H1 (cell line): ENCODE measurements around the gene CMTR1. TPM values are rescaled to one million over a fixed set of nuclear protein-coding genes. Genes with fewer than 3 reads are reported as not detected.

Experiments used
- CTCF ChIA-PET: fragments of 300-600 bp; sonication (Branson Sonifier 250); formaldehyde crosslinking; loops from one replicate; lab custom pipeline; 2021; ENCODE audit not compliant: partially characterized antibody; lab: Charles Lee
- POLR2A ChIA-PET: fragments of 300-600 bp; sonication (Branson Sonifier 250); formaldehyde crosslinking; loops from one replicate; lab custom pipeline; 2021; ENCODE audit warnings: inconsistent platforms; ENCODE audit not compliant: partially characterized antibody; lab: Charles Lee
- DNase-seq, 2 experiments: peaks; one replicate each; pipeline versions ENCODE4 v3.0.0 to v3.0.0-alpha.2; 2010 to 2022; ENCODE audit warnings: low spot score in 2 of 2, low read depth in 1 of 2, mixed read lengths in 1 of 2
- FAIRE-seq: peaks from 2 replicates; lab custom pipeline; 2011; peaks lifted over from hg19 to GRCh38; lab: Jason Lieb, UNC
- H2AFZ ChIP-seq: 2 replicates; pipeline ENCODE4 v1.8.1; 2012; ENCODE audit warnings: low read length, inconsistent platforms
- H2AK5ac ChIP-seq: 2 replicates; pipeline ENCODE4 v1.6.1; 2013; ENCODE audit warnings: low read depth, low read length
- H2BK120ac ChIP-seq: replicated peaks from 2 replicates; pipeline ENCODE3; 2013; ENCODE audit warnings: low read depth, low read length, inconsistent platforms
- H2BK12ac ChIP-seq: 2 replicates; pipeline ENCODE4 v1.6.1; 2013; ENCODE audit warnings: low read depth, low read length
- H2BK15ac ChIP-seq: 2 replicates; pipeline ENCODE4 v1.6.1; 2013; ENCODE audit warnings: low read length
- H2BK20ac ChIP-seq: 2 replicates; pipeline ENCODE4 v1.6.1; 2013; ENCODE audit warnings: low read length
- H2BK5ac ChIP-seq: 2 replicates; pipeline ENCODE4 v1.6.1; 2013; ENCODE audit warnings: low read depth, low read length
- H3K14ac ChIP-seq: 2 replicates; pipeline ENCODE4 v1.6.1; 2013; ENCODE audit warnings: inconsistent platforms; ENCODE audit not compliant: insufficient read length
- H3K18ac ChIP-seq: 2 replicates; pipeline ENCODE4 v1.6.1; 2013; ENCODE audit warnings: low read length; ENCODE audit errors: extremely low read depth
- H3K23ac ChIP-seq: 2 replicates; pipeline ENCODE4 v1.6.1; 2013; ENCODE audit warnings: inconsistent platforms; ENCODE audit not compliant: insufficient read length
- H3K23me2 ChIP-seq: 2 replicates; pipeline ENCODE4 v1.6.1; 2013; ENCODE audit warnings: low read depth, low read length
- H3K27ac ChIP-seq: 2 replicates; pipeline ENCODE4 v1.6.1; 2011; ENCODE audit warnings: low read depth, low read length, inconsistent platforms
- H3K27me3 ChIP-seq, 4 experiments: replicated peaks in 1 of 4; 1 replicate in 1 of 4; 2 replicates in 3 of 4; pipeline versions ENCODE4 v1.6.1 to v1.8.1; 2011 to 2013; ENCODE audit warnings: low read length in 3 of 4, mild to moderate bottlenecking in 3 of 4, inconsistent platforms in 2 of 4, mixed read lengths in 2 of 4, moderate library complexity in 1 of 4; ENCODE audit not compliant: control insufficient read depth in 3 of 4, insufficient read depth in 3 of 4; ENCODE audit errors: extremely low read depth in 1 of 4
- H3K36me3 ChIP-seq, 4 experiments: 2 replicates each; pipeline versions ENCODE4 v1.6.1 to v1.8.1; 2011 to 2013; ENCODE audit warnings: mild to moderate bottlenecking in 4 of 4, low read length in 3 of 4, moderate library complexity in 2 of 4, control low read depth in 1 of 4, inconsistent platforms in 1 of 4; ENCODE audit not compliant: insufficient read depth in 4 of 4, control insufficient read depth in 2 of 4
- H3K4ac ChIP-seq: replicated peaks from 2 replicates; pipeline ENCODE3; 2013; ENCODE audit warnings: low read length, low read depth, mixed read lengths, inconsistent platforms; ENCODE audit not compliant: insufficient read length
- H3K4me1 ChIP-seq, 4 experiments: replicated peaks in 1 of 4; 1 replicate in 1 of 4; 2 replicates in 3 of 4; pipeline versions ENCODE4 v1.6.1 to v1.8.1; 2011 to 2013; ENCODE audit warnings: low read length in 3 of 4, inconsistent platforms in 2 of 4, mixed read lengths in 1 of 4; ENCODE audit not compliant: insufficient read depth in 4 of 4, control insufficient read depth in 3 of 4
- H3K4me2 ChIP-seq, 2 experiments: 2 replicates each; pipeline versions ENCODE4 v1.6.1 to v1.8.1; 2011 to 2013; ENCODE audit warnings: low read depth in 2 of 2, low read length in 2 of 2, control low read depth in 1 of 2, inconsistent platforms in 1 of 2, mild to moderate bottlenecking in 1 of 2; ENCODE audit not compliant: insufficient read depth in 1 of 2
- H3K4me3 ChIP-seq, 4 experiments: fragments of 200-600, 300-600 bp in 1 of 4; sonication (generic), shearing (Covaris generic), sonication (Bioruptor Twin) in 1 of 4; 2 replicates each; pipeline versions ENCODE4 v1.5.1 to v1.8.1; 2011 to 2016; ENCODE audit warnings: low read length in 4 of 4, low read depth in 3 of 4, control low read depth in 2 of 4, inconsistent platforms in 2 of 4, mild to moderate bottlenecking in 2 of 4, mixed read lengths in 1 of 4, moderate library complexity in 1 of 4; ENCODE audit not compliant: insufficient read depth in 2 of 4; ENCODE audit errors: extremely low read depth in 1 of 4
- H3K56ac ChIP-seq: replicated peaks from 2 replicates; pipeline ENCODE3; 2013; ENCODE audit warnings: low read depth, mild to moderate bottlenecking, mixed read lengths, low read length, inconsistent platforms; ENCODE audit not compliant: insufficient read length
- H3K79me1 ChIP-seq: 2 replicates; pipeline ENCODE4 v1.6.1; 2013; ENCODE audit warnings: low read depth, low read length, control low read depth
- H3K79me2 ChIP-seq, 2 experiments: 2 replicates each; pipeline versions ENCODE4 v1.6.1 to v1.8.1; 2012 to 2013; ENCODE audit warnings: low read length in 2 of 2, mild to moderate bottlenecking in 2 of 2, inconsistent platforms in 1 of 2; ENCODE audit not compliant: insufficient read depth in 2 of 2, control insufficient read depth in 1 of 2
- H3K9ac ChIP-seq, 4 experiments: replicated peaks in 1 of 4; 1 replicate in 1 of 4; 2 replicates in 3 of 4; pipeline versions ENCODE4 v1.6.1 to v1.8.1; 2011 to 2013; ENCODE audit warnings: low read depth in 3 of 4, low read length in 3 of 4, control low read depth in 2 of 4, mild to moderate bottlenecking in 2 of 4, moderate library complexity in 2 of 4, inconsistent platforms in 1 of 4; ENCODE audit errors: extremely low read depth in 1 of 4
- H3K9me3 ChIP-seq, 2 experiments: 2 replicates each; pipeline versions ENCODE4 v1.6.1 to v1.8.1; 2012 to 2013; ENCODE audit warnings: mild to moderate bottlenecking in 2 of 2, moderate library complexity in 2 of 2, control low read depth in 1 of 2, inconsistent platforms in 1 of 2, low read depth in 1 of 2, low read length in 1 of 2, mixed read lengths in 1 of 2; ENCODE audit not compliant: insufficient read depth in 2 of 2
- H4K20me1 ChIP-seq, 2 experiments: replicated peaks in 1 of 2; 2 replicates each; pipeline versions ENCODE3 to v1.8.1; 2011 to 2013; ENCODE audit warnings: inconsistent platforms in 2 of 2, low read length in 2 of 2, mild to moderate bottlenecking in 1 of 2; ENCODE audit not compliant: insufficient read depth in 2 of 2, control insufficient read depth in 1 of 2
- H4K5ac ChIP-seq: 2 replicates; pipeline ENCODE4 v1.6.1; 2013; ENCODE audit warnings: low read length, low read depth, mixed read lengths, inconsistent platforms; ENCODE audit not compliant: insufficient read length
- H4K8ac ChIP-seq: 2 replicates; pipeline ENCODE4 v1.8.0; 2013; ENCODE audit warnings: mild to moderate bottlenecking, moderate library complexity, low read length, inconsistent platforms; ENCODE audit not compliant: insufficient read depth; ENCODE audit errors: extremely low read depth
- H4K91ac ChIP-seq: replicated peaks from 2 replicates; pipeline ENCODE3; 2013; ENCODE audit warnings: low read length, mixed read lengths, inconsistent platforms; ENCODE audit not compliant: insufficient read length
- FOSL1 ChIP-seq: IDR thresholded peaks from 2 replicates; pipeline ENCODE4 v1.6.1; 2011; ENCODE audit warnings: mild to moderate bottlenecking, low read depth, low read length, moderate library complexity; ENCODE audit not compliant: insufficient read depth
- WGBS, 2 experiments: shearing (Covaris generic) in 1 of 2; methylation state at CpG; one replicate each; pipeline versions ENCODE4 v1.1.6 to v1.1.7; 2013 to 2015; ENCODE audit warnings: low lambda C conversion rate in 2 of 2, mixed read lengths in 2 of 2, inconsistent platforms in 1 of 2, low coverage in 1 of 2, missing lambda C conversion rate in 1 of 2; ENCODE audit not compliant: insufficient replicate concordance in 2 of 2, insufficient coverage in 1 of 2, insufficient read length in 1 of 2; ENCODE audit errors: extremely low coverage in 1 of 2, missing lambda C conversion rate in 1 of 2; 5-methylcytosine and 5-hydroxymethylcytosine counted together
- polyA plus RNA-seq, 7 experiments: library from polyadenylated mRNA; depleted of rRNA in 3 of 7; stranded (reverse) in 5 of 7; unstranded in 2 of 7; fragments of >200 nt in 5 of 7; fragments of 200-250 nt in 2 of 7; gene quantifications; 1 replicate in 5 of 7; 2 replicates in 1 of 7; 4 replicates in 1 of 7; pipeline versions ENCODE4 v1.2.1 to v1.2.3, GENCODE V29; 2011 to 2013; ENCODE audit warnings: missing spikeins in 2 of 7, mixed read lengths in 2 of 7
- total RNA-seq: library from RNA; stranded (reverse); fragmentation: NEBNext Ultra II Directional; extraction: Animal tissue kit (Norgen Biotek cat#: 25700); gene quantifications from 2 replicates; pipeline ENCODE4 v1.2.1, GENCODE V29; 2021

Gene CMTR1
- total and polyA plus RNA-seq, 2 of the 8 experiments (the other 6 are each of a cell fraction or from before 2014, with no cell fraction given) = 15.2 to 33.1 TPM

DNA sequence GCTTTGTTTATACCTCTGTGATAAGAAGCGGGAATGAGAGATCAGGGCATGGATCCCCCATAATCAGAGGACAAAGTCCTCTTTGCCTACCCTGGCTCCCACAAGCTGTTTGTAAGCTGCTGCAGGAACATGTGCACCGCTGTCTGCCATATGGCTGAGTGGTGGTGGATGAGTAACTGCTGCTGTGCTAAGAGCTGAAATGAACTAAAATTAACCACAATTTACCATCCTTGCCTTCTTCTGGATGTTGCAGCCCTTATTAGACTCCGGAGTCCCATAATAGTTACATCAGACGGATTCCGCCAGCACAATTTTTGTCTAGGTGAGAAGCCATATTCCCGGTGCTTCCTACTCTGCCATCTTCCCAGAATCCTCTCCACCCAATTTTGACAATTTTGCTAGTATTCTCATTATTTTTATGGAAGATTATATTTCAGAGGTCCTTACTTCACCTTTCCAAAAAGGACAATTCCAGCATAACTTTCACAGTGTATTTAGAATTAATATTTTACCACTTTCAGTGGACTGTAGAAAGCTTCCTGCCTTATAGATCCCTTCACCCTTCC is 6.0 kb upstream of the CMTR1 start:
- no peak for TF ChIP-seq FOSL1
- TF ChIP-seq, all 59 proteins: peak for 0
- Histone ChIP-seq H4K8ac (no peak overlapping the region), H3K14ac (no peak overlapping the region), H3K9ac (no peak overlapping the region), H3K4me1 (no peaks in the 10 kb centered on the region), H3K18ac (no peak overlapping the region), H4K5ac (no peak overlapping the region), H3K36me3 (no peaks in the 10 kb centered on the region), H3K56ac (no peak overlapping the region), H2BK15ac (no peak overlapping the region), H2BK12ac (no peak overlapping the region), H3K23me2 (no peaks in the 10 kb centered on the region), H4K91ac (no peak overlapping the region), H2BK5ac (no peak overlapping the region), H3K4me2 (no peak overlapping the region), H3K4ac (no peak overlapping the region), H3K4me3 (no peak overlapping the region), H3K23ac (no peak overlapping the region), H2BK20ac (no peak overlapping the region), H4K20me1 (no peaks in the 10 kb centered on the region), H3K27ac (no peak overlapping the region), H2AFZ (peak overlapping the region; percentile 29; the same call in 1 of the 2 replicates), H3K9me3 (0 out of 4 replicates have a peak, but pooled peaks cover 0 to 3% of the 10 kb centered on the region in 2 experiments), H2BK120ac (no peak overlapping the region), H2AK5ac (no peak overlapping the region), H3K79me2 (no peaks in the 10 kb centered on the region), H3K27me3 (no peaks in the 10 kb centered on the region; a peak in 1 of 7 replicates), H3K79me1 (no peaks in the 10 kb centered on the region)
- 92% methylated on average over 6 of the region's 6 CpGs; no CpG with 5 or more reads in 1 of the 2 experiments for WGBS, 2 experiments
- POLR2A ChIA-PET = no interaction called here
- no peak for FAIRE-seq
- no peak for DNase-seq
- CTCF ChIA-PET = no interaction called here
